GM18519 (cell line): Measurements from ENCODE around the gene PCAT7.
"Not testable (repeated sequence)": the region's sequence is repeated elsewhere in the genome, so short reads cannot be mapped to it uniquely, and the experiment has no call there.

ENCODE experiments used
- ATAC-seq: cut with Tn5 transposase; IDR thresholded peaks from one replicate; pipeline ENCODE4 v1.9.1; 2021; ENCODE audit warnings: mild to moderate bottlenecking, moderate library complexity; ENCODE audit not compliant: unreplicated experiment, low FRiP score

Gene PCAT7

DNA sequence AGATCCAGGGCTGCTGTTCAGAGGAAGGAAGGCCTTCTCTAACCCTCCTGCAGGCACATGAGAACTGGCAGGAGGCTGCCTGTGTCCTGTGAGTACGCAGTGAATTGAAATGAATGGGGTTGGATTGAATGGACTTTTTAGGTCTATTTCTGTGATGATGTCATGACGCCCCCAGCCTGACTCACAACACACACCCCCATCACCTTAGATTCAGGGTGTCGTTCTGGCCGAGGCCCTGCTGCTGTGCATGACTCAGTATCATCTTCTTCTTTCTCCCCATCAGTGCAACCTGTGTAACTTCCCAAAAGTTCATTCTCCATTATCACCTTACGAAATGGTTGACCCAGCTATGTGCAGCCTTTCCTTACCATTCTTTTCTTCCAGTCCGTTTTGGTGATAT is 5.4 kb downstream of the PCAT7 start:
- no peak for ATAC-seq

DNA sequence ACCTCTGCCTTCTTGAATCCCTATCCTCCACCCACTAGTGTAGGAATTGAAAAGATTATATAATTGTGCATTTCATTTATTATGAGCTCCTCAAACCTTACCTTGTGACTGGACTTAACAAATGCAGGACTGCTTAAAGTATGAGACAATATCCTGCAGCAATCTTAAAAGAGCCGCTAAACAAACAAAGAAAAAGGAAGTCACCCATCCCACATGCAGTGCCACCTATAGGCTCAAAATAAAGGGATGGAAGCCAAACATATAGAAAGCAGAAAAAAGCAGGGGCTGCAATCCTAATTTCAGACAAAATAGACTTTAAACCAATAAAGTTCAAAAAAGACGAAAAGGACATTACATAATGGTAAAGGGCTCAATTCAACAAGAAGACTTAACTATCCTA is 8.7 kb downstream of the PCAT7 start:
- ATAC-seq = no peak

DNA sequence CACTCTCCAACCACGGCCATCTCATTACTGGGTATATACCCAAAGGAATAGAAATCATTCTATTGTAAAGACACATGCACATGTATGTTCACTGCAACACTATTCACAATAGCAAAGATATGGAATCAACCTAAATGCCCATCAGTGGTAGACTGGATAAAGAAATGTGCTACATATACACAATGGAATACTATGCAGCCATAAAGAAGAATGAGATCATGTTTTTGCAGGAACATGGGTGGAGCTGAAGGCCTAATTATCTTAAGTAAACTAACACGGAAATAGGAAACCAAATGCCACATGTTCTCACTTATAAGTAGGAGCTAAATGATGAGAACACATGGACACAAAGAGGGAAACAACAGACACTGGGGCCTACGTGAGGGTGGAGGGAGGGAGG is 9.4 kb downstream of the PCAT7 start:
- ATAC-seq = not testable (repeated sequence)

DNA sequence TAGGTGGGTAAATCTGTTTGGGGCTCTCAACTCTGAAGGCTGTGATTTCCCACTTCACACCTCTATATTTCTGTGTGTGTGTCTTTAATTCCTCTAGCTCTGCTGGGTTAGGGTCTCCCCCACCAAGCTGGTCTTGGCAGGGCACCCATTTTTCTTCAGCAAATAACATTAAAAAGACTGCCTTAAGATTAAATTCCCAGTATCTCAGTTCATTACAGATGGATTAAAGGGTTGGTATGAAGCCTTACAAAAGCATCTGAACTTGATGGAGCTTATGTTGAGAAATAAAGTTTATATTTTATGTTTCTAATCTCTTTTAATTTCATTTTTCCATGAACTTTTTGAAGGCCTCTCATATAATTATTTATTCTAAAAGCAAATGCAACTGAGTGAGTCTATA is 11.7 kb downstream of the PCAT7 start:
- no peak for ATAC-seq

DNA sequence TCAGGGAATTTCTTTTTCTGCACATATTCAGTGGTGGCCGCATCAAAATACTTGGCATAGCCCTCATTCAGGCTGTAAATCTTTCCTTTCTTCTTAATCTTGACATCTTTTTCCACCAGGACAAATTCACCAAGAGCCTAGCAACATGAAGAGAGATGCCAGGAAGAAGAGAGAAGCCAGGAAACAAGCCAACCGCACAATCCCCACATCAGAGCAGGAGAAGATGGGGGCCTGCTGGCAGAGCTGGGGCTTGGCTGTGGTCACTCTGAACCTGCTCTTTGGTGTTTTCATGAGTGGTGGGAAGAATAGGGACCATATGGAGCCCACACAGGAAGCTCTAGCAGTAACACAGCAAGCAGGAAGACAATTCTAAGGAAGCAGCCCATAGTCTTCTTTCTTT is 12.4 kb downstream of the PCAT7 start:
- ATAC-seq = no peak

DNA sequence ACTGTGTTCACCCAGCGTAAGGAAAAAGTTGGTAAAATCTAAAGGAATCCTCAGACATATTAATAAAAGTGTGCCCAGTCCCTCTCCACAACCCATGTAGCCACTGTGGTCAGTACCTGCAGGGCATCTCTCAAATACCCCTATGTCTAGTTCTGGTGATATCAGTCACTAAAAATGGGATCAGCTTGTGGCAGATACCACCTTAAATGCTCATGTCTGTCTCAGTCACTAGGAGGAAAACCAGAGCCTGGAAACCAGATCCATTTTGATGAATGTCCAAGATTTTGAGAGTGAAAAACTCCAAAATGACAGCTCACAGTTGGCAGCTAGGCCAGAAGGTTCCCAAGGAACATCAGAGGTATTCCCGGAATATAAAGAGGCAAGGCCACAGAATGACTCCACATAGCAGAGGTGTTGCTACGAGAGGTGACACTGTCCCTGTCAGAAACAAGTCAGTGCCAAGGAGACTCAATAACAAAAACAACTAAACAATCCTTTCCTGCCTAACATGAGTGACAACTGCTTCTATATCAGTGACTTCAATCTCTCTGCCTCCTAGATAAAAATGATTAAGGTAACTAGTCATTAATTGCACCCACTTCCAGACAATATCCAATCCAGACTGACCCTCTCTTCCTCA is 13.5 kb downstream of the PCAT7 start:
- ATAC-seq = no peak

DNA sequence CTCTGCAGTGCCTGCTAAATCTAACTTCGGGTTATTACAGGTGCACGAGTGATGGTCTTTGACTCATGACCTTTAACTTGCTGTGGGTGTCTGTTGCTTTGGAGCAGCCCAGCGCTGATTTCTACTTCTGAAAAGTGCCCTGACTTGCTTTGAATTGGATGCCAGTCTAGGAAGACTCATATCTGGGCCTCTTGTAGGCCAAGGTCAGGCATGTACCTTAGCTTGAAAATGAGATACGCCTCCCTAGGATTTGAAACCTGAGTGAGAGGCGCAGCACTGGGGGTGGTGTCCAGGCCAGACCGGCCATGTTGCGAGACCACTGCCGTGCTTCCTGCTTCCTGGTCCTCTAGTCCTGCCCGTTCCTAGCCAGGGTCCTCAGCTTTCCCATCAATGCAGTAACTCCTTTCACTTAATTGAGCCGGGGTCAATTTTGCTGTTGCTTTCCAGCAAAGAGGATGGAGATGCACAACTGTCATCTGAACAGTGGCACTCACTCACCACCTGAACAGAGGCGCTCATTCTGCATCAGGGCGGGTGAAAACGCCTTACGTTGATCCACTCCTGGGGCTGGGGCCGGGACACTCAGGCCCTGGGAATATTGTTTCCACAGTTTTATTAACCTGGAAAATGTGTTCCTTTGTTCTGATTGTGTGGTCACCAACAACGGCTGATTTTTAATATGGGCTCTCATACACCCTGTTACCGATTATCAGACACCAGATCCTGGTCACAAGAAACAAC is 14.3 kb downstream of the PCAT7 start:
- ATAC-seq = no peak

DNA sequence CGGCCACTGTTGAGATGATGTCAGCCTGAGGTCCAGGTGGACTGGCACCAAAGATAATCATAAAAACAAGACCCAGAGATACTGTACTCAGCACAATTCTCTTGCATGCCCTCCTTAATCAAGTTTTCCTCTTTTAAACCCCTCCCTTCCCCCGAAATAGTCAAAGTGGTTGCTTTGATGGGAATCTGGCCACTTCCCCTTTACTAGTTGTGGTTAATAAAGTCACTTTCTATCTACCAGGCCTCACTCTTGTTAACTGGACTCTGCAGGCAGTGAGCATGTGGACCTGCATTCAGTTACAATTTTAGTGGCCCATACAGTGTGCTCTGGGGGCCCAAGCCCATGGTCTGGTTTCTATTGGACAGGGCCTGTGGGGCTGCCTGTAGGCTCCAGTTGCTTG is 21.2 kb downstream of the PCAT7 start:
- ATAC-seq = no peak

DNA sequence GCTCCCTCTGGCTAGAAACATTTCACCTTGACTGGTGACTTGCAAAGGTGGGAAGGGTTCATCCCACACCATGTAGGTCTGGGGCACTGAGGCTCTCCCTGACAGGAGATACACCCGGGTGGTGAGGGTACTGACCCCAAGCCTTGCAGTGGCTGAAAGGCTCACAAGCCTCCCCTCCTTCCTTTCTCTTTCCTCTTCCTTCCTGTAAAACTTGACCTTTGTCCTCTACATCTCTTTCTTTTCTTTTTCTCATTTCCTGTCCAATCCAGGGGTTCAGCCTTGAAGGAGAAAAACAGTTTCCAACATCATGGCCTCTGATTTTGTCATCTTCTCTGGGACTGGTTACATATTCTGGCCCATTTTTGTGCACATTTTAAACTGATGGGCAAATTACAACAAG is 22.2 kb downstream of the PCAT7 start:
- ATAC-seq = no peak

DNA sequence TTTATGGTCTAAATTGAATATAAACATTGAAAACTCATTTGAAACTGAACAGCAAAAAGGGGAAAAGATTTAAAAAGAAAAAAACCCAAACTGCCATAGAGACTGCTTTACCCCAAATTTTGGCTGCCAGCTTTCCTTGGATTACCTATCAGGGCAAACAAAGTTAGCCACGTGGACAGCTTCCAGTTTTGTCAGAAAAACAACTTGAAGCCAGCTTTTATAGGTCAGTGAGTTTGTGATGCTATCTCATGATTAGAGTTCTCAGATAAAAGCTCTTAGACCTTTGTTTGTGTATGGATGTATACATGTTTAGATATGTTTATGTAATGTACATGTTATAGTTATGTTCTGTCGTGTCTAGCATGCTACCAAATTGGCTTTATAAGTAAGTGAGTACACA is 22.7 kb downstream of the PCAT7 start:
- ATAC-seq = no peak

DNA sequence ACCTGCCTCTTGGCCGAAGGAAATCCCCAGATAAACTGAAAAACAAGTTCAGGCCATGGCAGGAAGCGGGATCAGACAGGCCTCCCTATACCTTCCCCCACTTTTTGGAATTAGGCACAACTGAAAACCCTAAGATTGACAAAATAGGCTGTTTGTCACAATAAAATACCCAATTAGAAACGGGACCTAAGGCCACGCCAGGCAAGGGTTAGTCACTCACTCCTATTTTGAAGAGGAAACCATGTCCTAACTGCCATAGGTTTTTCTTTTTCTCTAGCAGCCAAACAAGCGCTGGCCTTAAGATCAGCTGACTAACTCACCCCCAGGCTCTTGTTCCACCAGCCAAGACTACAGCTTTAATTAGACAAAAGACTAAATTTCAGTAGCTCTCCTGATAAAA is 26.8 kb downstream of the PCAT7 start:
- no peak for ATAC-seq

DNA sequence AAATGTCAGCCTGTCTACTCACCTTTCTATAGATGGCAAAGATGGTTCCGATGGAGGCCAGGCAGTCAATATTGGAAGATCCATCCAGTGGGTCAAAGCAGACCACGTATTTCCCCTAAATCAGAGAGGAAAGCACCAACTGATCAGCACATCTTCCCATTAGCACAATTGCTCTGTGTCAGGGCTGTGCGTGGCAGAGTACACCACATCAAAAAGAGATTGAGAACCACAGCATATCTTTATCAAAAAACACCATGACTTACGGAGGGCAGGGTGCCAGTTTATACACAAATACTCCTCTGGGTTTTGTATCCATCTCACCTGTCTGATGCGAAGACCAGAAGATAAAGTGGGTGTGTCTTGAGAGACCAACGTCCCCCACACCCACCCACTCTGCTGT is 29.7 kb downstream of the PCAT7 start:
- ATAC-seq = no peak

DNA sequence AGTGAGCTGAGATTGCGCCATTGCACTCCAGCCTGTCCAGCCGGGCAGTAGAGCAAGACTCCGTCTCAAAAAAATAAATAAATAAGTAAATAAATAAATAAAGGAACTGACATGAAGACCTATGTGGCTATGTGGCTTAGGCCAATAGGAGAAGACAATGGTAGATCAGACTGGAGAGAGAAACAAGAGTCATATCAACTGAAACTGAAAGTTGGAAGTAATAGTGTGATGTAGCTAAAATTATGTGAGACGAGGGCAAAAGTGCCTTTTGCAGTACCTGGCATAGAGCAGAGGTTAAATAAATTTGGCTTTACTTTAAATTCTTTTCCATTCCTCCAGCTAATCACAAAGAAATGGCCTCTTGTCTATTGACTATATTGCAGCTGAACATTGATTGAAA is 31.4 kb downstream of the PCAT7 start:
- no peak for ATAC-seq

DNA sequence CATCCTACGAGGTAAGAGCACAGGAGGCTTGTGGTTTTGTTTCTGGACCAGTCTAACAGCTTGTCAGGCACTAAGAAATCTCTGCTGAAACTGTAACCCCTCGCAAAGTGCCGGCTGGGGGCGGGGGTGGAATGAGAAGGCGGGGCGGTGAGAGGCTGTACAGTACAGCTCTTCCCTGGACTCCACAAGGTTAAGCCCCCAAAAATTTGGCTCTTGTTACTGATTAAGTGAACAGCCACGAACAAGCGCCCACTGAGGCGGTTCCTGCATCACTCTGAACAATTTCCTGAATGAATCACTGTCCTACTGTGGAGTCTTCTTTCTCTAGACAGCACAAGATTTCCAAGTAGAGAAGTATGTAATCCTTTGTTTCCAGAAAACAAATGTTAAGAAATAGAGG is 31.9 kb downstream of the PCAT7 start:
- ATAC-seq = no peak

DNA sequence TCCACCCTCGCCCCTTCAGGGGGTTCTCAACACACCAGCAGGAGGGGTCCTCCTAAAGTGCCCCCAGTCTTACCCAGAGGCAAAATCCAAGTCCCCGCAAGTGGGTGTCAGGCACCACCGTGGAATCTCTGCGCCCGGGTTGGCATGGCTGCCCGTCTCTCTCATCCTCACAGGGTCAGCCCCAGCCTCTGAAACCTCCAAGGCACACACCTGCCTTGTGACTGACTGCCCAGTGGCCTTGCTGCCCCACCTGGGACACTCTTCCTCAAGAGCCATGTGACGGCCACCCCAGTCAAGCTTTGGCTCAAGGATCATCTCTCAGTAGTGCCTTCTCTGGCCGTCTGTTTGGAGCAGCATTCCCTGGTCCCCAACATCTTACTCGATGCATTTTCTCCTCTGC is 33.8 kb downstream of the PCAT7 start:
- ATAC-seq = no peak

DNA sequence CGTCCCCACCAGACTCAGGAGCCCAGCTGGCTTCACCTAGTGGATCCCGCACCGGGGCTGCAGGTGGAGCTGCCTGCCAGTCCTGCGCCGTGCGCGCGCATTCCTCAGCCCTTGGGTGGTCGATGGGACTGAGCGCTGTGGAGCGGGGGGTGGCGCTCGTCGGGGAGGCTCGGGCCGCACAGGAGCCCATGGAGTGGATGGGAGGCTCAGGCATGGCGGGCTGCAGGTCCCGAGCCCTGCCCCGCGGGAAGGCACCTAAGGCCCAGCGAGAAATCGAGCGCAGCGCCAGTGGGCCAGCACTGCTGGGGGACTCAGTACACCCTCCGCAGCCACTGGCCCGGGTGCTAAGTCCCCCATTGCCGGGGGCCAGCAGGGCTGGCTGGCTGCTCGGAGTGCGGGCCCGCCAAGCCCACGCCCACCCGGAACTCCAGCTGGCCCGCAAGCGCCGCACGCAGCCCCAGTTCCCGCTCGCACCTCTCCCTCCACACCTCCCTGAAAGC is 36.2 kb downstream of the PCAT7 start:
- not testable (repeated sequence) for ATAC-seq

DNA sequence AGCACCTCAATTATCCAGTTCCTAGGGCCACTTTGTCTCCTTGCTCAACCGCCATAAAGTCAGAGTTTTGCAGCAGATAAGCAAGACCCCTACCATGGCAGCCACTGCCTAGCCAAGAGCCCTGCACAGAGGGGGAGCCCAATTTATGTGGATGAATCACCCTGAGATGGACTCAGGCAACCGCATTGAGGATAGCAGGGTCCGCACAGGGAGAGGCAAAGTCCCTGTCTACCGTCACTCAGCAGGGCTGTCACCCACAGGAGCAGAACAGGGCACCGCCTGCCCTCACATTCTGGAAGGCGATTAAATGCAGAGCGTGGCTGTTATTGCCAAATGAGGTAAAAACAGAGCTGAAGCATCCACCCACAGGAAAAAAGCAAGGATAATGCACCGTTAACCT is 37.0 kb downstream of the PCAT7 start:
- no peak for ATAC-seq

DNA sequence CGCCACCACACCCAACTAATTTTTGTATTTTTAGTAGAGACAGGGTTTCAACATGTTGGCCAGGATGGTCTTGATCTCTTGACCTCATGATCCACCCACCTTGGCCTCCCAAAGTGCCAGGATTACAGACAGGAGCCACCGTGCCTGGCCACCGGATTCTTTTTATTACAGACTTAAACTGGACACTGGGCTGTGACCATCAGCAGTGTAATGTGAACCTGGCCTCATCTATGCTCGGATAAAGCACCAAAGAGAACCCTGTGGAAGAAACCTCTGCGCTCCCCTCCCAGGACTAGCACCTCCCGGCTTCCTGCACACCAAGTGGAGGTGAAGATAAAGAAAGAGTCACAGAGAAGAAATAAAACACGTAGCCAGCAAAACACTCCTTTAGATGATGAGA is 37.8 kb downstream of the PCAT7 start:
- not testable (repeated sequence) for ATAC-seq

DNA sequence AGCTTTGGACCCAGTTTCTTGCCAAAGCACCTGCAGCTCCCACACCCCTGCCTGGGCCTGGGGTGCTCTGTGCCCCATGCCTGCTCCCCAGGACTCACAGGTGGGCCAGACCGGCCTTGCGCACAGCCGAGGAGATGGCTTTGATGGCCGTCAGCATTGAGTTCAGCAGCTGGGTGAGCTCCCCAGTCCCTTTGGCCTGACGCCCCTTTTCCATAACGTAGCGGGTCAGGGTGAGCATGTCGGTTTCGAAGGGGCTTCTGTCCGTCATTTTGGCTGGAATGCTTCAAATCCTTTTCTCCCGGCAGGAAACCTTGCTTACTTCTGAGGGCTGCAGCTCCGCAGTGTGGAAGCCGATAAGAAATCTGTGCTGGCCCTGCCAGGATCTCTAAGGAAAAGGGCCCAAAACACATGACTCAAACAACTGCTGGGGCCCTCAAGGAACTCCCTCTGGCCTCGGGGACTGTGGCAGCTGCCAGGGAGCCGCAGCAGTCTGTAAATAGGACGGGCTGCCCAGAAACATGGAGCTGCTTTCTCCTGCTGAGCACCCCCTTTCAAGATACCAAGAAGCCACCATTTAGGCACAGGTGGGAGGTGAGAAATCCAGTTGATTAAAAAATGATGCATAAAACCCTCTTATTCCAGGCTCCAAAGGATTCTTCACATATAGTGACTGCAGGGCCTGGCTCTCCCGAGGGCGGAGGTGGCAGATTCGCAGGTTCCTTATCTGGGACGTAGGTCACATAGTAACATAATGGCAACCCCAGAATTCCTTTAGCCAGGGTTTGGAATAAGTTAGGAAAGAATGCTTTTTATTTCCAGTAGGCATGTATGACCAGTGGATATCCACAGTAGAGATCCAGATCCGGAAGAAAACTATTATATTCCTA is 38.8 kb downstream of the PCAT7 start, which contains the start of gene FBP2:
Gene FBP2, minus strand, starts transcription at position 366 of the 887 bp plus-strand sequence. Its CDS starts 98 bp downstream, at position 268.
- ATAC-seq = no peak

DNA sequence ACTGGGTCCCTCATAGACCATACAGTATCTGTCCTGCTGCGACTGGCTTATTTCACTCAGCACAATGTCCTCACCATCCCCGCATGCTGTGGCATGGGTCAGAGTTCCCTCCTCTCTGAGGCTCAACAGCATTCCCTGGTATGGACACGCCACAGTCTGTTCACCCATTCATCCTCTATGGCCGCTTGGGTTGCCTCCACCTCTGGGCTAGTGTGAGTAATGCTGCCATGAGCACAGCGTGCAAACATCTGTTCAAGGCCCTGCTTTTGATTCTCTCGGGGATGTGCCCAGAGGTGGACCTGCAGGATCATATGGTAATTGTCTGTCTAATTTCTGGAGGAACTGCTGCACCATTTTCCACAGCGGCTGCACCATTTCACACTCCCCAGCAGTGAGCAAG is 44.2 kb downstream of the PCAT7 start:
- ATAC-seq = no peak

DNA sequence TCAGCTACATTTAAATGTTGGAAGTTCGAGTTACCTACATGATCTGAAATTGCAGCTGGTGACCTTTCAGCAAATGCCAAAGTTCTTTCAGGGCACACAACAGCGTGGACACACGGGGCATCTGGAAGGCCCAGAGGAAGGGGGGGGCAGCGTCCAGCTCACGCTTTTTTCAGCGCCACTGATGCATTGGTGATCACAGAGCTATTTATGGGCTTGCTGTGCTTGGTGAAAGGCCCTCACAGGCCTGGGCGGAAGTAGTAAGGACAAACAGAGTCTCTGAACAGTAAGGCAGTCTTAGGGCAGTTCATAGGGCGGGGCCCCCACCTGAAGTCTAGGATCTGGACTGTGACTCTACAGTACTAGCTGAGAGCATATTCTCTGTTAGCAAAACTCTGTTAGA is 45.4 kb downstream of the PCAT7 start:
- no peak for ATAC-seq
